ENCODE measurements around the gene TTYH3.

Gene TTYH3

DNA sequence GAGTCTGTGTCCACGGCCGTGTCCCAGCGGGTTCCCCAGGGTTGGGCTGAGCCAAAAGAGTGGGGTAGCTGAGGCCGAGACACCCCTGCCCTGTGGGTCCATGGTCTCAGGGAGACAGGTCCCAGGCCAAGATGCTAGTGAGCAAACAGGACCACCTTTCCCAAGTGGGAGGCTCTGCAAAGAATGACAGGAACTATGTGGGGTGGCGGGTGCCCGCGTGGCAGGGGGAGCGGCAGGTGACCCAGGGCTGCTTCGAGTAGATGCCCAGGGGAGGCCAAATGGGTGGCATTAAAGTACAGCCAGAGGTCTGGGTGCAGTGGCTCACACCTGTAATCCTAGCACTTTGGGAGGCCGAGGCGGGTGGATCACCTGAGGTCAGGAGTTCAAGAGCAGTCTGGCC lies 18.2 kb downstream of the TTYH3 start:
- no peak for DNase-seq

DNA sequence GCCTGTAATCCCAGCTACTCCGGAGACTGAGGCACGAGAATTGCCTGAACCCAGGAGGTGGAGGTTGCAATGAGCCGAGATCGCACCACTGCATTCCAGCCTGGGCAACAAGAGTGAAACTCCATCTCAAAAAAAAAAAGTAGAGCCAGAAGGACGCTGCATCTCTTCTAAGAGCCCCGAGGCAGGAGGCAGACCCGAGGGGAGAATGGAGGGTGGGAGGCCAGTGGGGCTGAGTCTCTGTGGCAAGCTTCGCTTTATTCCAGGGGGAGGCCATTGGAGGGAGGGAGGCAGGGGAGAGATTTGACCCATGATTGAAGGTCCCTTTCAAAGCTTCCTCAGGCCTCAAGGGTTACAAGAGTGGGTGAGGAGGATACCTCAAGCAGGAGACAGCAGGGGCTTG lies 18.7 kb downstream of the TTYH3 start:
- no peak for DNase-seq

DNA sequence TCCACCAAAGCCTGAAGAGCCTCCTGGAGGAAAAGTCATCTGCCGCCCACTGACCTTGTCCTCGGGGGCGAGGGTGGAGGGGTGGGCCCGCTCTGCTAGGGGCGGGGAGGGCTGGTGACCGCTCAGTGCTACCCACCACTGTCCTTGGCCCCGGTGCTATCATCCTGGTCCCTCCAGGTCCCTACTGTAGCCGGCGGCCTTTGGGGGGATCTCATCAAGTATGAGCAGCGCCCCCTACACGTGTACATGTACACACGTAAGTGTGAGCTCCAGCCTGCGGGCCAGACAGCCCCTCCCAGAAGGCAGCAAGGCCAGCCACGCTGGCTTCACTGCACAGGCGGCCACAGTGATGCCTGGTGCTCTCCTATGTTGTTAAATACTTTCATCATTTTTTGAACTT lies 19.6 kb downstream of the TTYH3 start:
- DNase-seq: no peak

DNA sequence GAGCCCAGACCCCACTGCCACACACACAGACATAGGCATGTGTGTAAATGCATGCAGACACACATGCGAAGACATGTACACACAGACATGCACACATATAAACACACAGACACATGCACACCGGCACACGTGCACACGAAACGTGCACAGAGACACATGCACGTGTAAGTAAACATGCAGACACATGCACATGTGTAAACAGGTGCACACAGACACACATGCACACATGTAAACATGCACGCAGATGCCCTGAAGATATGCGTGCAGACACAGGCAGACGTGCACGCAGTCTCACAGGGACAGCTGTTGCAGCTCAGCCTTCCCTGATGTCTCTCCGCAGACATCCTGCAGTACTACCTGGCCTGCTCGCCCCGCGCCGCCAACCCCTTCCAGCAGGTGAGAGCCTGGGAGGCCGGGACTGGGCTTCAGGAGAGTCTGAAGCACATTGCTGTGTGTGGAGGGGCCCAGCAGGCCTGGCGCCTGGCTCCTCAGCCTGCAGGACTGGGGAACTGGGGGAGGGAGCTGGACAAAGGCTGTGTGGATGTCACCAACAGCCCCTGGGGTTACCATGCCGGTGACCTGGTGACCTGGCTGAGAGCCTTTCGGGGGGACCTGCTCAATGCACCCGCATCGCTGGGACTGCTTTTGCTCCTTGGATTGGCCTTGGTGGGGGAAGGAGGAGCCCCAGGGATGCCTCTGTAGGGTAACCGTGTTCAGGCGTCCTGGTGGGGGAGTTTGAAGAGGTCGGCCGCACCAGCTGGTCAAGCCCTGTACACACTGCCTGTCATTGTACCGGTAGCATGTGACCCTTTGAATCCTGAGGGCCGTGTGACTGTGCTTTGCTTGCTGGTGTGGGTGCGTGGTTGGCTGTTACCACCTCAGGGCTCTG lies 20.3 kb downstream of the TTYH3 start:
- no peak for DNase-seq

DNA sequence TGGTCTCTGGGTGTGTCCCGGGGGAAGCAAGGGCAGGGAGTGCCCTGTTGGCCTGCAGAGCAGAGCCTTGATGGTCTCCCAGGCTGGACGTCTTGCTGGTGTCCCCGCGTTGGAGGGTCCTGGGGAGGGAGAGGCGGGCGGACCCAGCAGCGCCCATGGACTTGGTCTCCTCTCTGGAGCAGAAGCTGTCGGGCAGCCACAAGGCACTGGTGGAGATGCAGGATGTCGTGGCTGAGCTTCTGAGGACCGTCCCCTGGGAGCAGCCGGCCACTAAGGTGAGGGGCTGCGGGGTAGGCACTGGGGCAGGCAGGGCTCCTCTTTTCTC lies 20.9 kb downstream of the TTYH3 start:
- no peak for DNase-seq

DNA sequence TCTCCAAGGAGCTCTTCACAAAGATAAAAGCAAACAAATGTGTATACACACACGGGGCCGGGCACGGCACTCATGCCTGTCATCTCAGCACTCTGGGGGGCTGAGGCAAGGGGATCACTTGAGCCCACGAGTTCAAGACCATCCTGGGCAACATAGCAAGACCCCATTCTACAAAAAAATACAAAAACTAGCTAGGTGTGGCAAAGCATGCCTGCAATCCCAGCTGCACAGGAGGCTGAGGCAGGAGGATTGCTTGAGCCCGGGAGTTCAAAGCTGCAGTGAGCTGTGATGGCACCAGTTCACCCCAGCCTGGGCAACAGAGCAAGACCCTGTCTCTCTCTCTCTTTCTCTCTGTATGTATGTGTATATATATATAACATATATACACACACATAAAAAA lies 22.3 kb downstream of the TTYH3 start:
- no peak for DNase-seq

DNA sequence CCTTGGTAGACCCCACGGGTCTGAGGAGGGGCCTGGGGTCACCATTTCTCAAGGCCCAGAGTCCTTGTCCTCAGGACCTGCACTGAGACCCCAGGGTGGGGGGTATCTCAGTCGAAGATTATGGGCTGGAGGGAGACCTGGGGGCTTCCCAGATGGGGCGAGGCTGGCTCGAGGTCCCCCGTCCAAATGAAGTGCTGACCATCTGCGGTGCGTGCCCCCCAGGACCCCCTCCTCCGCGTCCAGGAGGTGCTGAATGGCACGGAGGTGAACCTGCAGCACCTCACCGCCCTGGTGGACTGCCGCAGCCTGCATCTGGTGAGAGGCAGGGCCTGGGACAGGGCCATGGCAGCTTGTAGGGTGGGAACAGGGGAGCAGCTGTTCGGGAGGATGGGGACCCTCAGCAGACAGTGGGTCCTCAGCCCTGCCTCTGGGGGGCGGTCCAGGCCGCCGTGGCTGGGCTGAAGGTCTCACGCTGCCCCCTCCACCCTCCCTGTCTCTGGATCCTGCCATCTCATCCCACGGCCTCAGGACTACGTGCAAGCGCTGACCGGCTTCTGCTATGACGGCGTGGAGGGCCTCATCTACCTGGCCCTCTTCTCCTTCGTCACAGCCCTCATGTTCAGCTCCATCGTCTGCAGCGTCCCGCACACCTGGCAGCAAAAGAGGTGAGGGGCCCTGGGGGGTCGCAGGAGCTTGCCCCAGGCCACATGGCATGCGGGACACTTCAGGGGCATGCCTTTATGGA lies 24.3 kb downstream of the TTYH3 start:
- DNase-seq: no peak

DNA sequence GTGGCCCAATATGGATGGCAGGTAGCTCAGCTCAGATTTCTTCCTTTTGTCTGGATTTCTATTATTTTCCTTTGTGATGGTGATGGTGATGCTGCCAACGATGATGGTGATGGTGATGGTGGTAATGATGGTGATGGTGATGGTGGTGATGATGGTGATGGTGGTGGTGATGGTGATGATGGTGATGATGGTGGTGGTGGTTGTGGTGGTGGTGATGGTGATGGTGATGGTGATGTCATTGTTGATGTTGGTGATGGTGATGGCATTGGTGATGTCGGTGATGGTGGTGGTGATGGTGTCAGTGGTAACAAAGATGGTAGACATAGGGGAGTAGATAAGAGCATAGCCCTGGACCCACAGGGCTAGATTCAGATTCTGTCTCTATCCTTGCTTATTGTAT lies 25.4 kb downstream of the TTYH3 start:
- DNase-seq: no peak

DNA sequence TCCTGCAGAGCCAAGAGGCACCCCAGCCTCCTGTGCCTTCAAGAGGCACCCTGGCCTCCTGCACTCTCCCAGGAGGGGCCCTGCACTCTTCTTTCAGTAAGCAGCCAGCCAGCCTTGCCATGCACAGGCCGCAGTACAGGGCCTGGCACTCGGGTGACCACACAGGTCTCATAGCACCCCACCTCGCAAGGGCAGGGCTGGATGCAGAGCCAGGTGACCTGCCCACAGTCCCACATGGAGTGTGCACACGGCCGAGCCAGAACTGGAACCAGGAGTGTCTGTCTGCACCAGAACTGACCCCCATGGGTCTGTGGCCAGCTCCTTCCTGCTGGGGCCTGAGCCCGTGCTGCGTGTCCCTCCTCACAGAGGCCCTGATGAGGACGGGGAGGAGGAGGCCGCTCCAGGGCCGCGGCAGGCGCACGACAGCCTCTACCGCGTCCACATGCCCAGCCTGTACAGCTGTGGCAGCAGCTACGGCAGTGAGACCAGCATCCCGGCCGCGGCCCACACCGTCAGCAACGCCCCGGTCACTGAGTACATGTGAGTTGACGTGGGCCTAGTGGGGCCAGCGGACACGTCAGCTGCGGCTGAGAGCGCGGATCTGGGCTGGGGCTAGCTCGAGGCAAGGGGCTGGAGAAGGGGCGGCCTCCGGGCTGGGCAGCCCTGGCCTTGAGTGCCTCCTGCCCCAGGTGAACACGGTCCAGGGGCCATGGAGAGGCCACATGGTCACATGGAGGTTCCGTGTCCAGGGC lies 26.3 kb downstream of the TTYH3 start:
- DNase-seq: no peak

DNA sequence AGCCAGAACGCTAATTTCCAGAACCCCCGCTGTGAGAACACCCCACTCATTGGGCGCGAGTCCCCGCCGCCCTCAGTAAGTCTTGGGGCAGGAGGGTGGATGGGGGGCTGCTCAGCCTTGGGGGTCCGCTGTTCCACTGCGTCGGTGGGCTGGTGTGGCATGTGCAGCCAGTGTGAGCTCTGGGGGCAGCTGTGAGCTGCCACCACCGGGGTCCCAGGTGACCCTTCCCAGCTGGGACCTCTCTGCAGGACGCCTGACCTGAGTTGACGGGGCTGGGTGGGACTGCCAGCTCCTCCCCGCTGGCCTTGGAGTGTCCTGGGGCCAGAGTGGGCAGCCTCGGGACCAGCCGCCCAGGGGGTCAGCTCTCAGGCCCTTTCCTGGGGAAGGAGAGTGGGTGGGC lies 27.2 kb downstream of the TTYH3 start:
- no peak for DNase-seq

DNA sequence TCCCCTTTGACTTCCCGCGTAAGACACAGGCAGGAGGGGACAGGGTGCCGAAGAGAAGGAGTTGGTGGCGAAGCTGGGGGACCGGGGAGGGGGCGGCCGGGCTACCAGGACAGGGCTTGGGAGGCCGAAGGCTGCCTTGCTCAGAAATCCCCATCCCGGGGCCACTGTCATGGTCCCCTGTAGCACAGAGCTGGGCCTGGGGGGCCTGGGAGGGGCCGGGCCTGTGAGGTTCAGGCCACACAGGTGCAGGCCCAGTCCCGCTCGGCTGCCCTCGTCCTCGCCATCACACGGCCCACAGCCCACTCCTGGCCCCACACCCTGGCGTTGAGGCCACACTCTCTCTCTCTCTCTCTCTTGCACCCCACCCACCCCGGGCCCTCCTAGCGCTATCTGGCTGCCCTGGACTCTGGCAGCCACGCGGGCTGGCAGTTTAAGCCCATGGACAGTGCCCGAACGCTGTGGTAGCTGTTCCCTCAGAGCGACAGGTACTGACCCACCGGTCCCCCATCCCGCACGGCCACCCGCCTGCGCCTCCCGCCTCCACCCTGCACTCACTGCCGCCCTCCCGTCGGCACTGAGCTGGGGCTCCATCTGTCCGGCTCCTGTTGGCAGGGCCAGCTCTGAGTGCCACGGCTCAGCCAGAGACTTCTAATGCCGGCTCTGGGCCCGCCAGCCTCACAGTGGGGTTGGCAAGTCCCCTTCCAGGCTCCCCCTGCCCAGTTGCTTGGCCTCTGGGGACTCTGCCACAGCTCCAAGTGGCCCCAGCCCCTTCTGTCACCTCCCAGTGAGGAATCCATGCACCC lies 28.0 kb downstream of the TTYH3 start:
- no peak for DNase-seq

DNA sequence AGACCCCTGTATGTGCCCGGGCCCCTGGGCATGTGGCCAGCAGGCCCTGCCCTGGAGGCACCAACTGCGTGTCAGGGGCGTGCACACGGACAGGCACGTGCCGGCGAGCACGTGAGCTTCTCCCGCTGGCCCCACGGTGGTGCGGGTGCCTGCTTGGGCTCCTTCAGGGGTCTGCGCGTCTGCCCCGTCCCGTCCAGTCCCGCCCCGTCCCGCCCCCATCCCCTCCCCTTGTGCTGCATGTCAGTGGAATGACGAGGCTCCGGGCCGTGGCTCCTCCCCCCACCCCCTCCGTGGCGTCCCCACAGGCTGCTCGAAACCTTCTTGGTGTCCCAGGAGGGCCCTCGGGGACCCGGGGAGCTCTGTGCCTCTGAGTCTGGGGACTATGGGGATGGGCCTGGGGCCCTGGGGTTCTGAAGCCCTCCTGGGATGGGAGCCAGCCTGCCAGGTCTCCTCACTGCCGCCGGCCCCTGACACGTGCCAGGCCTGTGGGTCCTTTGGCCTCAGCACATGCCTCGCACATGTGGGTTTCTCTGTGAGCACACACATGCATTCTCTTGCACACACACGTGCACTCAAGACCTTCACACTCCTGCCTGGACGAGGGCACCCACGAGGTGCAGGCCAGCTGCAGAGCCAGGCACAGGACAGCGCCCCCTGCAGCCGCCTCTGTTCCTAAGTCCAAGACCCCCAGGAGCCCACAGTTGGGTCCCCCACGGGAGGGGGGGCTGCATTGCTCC lies 28.7 kb downstream of the TTYH3 start:
- no peak for DNase-seq

DNA sequence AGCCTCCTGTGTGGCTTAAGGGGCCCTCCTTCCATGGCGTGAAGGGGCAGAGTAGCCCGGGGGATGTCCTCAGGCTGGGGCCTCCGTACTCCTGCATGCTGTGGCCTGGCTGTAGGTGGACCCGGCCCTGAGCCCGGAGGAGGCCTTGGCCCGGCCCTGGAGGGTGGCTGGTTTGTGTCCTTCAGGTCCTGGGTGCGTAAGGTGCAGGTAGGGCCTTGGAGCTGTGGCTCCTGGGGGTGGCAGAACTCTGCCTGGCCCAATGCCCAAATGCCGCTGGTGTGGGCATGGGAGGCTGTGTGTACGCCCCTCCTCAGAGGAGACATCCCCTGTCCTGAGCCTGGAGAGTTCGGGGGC lies 29.3 kb downstream of the TTYH3 start:
- DNase-seq: no peak

DNA sequence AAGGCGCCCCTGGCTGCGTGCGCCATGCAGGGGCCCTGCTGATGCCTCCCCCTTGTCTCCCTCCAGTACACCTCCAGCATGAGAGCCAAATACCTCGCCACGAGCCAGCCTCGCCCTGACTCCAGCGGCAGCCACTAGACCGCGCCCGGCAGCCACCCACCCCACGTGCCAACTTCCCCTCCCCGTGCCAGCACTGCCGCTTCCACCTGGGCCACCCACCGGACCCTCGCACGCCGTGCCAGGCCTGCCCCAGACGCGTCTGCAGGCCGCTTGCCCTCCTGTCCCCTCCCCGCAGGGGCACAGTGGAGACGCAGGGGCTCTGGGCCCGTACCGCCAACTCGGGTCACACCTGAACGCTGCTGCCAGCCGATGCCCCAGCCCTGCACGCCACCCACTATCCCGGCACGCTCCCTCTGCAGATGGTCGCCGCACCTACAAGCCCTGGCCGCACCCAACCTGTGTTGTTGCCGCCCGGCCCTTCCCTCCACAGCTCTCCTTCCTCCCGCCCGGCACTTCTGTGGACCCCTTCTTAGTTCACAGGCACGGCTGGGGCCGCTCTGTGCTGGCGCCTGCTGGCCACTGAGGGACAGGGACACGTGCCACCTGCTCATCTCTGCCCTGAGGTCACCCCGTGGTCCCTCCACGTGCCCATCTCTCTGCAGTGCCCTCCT lies 30.0 kb downstream of the TTYH3 start:
- no peak for DNase-seq

DNA sequence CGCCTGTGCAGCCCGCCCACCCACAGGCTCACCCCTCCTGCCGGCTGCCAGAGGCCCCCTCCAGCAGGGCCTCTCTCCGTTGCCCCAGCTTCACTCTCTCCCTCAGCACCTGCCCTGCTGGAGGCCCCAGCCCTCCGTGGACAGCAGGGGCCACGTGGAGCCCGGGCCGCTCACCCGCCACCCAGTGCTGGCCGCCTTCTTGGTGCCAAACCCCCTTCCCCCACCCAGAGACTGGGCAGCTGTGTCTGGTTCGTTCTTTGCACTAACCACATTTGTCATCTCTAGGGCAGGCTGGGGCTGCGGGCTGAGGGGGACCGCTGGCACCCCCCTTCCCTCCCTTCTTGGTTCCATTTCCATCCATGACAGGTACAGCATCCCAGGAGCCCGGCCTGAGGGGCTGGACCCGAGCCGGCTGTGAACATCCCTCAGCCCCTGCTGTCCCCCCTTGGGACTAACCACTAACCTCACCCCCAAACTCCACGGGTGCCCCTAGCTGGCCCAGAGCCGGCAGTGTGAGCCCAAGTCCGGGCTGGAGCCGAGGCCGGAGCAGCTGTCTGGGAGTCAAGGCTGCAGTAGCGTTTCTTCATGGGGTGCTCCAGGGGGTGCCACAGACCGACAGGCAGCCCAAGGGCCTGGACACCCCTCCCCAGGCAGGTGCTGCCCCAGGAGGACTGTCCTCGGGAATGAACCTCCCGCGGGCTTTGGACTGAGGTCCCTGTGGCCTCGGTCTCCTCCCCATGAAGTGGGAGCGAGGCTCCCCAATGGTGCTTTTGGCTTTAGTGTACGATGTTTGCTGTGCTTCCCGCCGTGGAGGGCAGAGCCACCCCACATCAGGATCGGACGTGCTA lies 30.7 kb downstream of the TTYH3 start:
- DNase-seq: no peak

DNA sequence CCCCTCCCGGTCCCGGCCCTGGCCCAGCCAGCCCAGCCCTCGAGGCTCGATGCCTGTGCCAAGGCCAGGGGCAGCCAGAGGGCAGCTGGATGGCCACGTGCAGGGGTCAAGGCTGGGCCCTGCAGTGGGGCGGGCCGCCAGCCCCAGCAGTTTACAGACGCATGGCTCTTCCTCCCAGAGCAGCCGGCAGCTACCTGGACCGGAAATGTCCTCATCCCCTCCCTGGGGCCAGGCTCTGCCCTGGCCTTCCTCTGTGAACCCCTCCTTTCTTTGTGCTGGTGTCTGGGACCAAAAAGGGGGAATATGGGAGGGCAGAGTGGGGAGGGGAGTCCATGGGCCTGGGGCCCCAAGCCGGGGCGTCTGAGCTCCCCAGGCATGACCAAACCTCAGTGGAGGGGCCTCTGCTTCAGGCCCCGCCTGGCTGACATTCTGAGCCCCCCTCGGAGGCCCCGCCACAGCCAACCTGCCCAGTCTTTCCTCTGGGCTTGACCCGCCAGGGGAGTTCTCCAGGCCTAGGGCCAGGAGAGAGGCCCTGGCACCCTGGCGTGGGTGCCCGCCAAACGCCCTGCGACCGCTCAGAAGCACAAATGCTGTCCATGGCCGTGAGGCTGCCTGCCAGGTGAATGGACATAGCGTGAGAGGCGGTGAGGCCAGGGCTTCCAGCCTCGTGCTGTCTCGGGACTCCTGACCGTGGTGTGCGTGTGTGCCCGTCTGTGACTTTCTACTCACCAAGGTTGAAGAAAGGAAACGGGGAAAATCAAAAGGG lies 31.5 kb downstream of the TTYH3 start:
- peak; percentile 37 for DNase-seq

DNA sequence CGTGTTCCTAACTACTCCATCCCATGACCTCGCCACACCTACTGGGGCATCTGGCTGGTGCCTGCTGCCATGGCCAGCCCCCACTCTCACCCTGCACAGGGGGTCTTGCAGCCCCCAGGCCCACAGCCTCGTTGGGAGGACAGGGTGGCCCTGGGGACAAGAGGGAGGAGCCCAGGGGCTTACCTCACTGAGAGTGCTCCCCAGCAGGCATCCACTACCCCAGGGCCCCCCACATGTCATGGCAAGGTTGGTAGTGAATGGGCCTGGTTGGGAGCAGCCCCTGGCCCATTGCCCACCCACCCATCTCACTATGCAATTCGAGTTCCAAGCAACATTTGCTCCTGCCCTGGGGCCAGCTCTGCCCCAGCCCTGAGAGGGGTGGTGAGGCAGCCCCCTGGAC lies 32.2 kb downstream of the TTYH3 start:
- no peak for DNase-seq

DNA sequence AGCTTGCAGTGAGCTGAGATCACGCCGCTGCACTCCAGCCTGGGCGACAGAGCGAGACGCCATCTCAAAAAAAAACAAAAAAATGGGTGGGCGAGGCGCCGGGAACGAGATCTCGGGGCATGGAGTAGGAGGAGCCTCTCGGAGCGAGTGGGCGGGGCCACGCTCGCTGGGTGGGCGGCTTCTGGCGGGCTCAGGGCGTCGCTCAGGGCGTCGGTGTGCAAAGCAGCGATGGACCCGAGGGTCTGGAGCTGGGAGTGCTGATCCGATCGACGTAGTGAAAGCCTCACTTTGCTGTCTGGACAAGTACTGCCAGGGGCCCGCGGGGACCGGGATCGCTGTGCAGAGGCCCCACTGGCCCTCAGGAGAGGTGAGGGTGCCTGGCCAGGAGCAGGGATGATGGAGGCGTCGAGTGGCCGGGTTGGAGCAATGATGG lies 33.6 kb downstream of the TTYH3 start:
- DNase-seq: no peak

DNA sequence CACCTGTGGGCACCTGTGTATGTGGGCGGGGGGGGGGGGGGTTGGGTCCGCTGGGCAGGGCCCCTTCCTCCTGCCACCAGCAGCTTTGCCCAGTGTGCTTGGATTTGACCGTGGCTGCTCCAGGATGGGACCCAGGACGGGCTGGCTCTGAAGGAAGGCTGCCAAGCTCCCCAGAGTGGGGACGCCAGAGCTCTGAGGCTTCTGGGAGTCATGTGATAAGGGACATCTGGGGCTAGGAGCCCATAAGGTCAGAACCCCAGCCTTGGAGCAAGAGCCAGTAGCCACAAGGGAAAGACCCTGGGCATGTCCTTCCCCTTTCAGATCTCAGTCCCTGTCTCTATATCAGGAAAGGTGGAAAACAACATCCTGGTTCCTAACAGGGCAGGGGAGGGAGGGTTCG lies 34.4 kb downstream of the TTYH3 start:
- DNase-seq: no peak
